Transverse colon (tissue), 4 donors: ENCODE results near the gene WWOX. TPM values are rescaled to one million over a fixed set of nuclear protein-coding genes. Genes with fewer than 3 reads are reported as not detected.

Experiments
- DNase-seq: peaks from one replicate; pipeline ENCODE4 v3.0.0-alpha.2; 2019
- H3K27ac ChIP-seq, 4 donors: fragments of 200-600 bp; sonication (generic); 2 replicates each; pipeline ENCODE4 v1.5.1; 2016 to 2018; ENCODE audit warnings: inconsistent platforms in 4 of 4
- H3K27me3 ChIP-seq: fragments of 200-600 bp; sonication (generic); 2 replicates; pipeline ENCODE4 v1.5.1; 2017; ENCODE audit warnings: inconsistent platforms
- H3K36me3 ChIP-seq, 4 donors: fragments of 200-600 bp; sonication (generic); 2 replicates each; pipeline ENCODE4 v1.5.1; 2017 to 2019; ENCODE audit warnings: inconsistent platforms in 4 of 4
- H3K4me1 ChIP-seq, 4 donors: fragments of 200-600 bp; sonication (generic); 2 replicates each; pipeline ENCODE4 v1.5.1; 2017 to 2020; ENCODE audit warnings: inconsistent platforms in 4 of 4
- H3K4me3 ChIP-seq, 4 donors: fragments of 200-600 bp; sonication (generic); 1 replicate in 1 of 4; 2 replicates in 3 of 4; pipeline versions ENCODE4 v1.5.1 to v1.6.1; 2017 to 2019; ENCODE audit warnings: inconsistent platforms in 4 of 4
- H3K9me3 ChIP-seq, 2 donors: fragments of 200-600 bp; sonication (generic); 2 replicates each; pipeline ENCODE4 v1.5.1; 2017 to 2019; ENCODE audit warnings: inconsistent platforms in 2 of 2
- EP300 ChIP-seq: sonication (generic); formaldehyde crosslinking; IDR thresholded peaks from one replicate; pipeline ENCODE4 v1.6.1; 2017; ENCODE audit warnings: antibody characterized with exemption, low read depth
- POLR2A ChIP-seq: fragments of 450-650 bp; IDR thresholded peaks from one replicate; pipeline ENCODE4 v1.6.1; 2016; ENCODE audit warnings: antibody characterized with exemption, mild to moderate bottlenecking, moderate library complexity
- POLR2AphosphoS5 ChIP-seq, 3 donors: sonication (generic); formaldehyde crosslinking; IDR thresholded peaks; one replicate each; pipeline ENCODE4 v1.6.1; 2016; ENCODE audit warnings: antibody characterized with exemption in 3 of 3
- WGBS, 2 donors: methylation state at CpG; one replicate each; pipeline ENCODE4 v1.1.5; 2018; ENCODE audit warnings: low coverage in 1 of 2; 5-methylcytosine and 5-hydroxymethylcytosine counted together
- in situ Hi-C, 4 donors: fragments of 200-750 bp; cut with MboI; loops; one replicate each; pipeline versions ENCODE4 v1.15.0 to v1.15.1; 2017; ENCODE audit warnings: low sequenced_read_pairs in 3 of 4, low pct_ligation_motif_present in 1 of 4, low pct_unique_long_range_greater_than_20kb in 1 of 4
- intact Hi-C: fragments of 100-400 bp; cut with DNase I; formaldehyde crosslinking; loops from one replicate; pipeline ENCODE4 v1.15.1; 2023; ENCODE audit warnings: low total_unique reads
- total RNA-seq, 4 donors: library from RNA; depleted of rRNA; stranded (reverse); fragments of >200 nt; gene quantifications; one replicate each; pipeline ENCODE4 v1.1.0, GENCODE V29; 2016
- TF ChIP-seq, protein P1 (sequence below), 5 experiments: fragments of 200-600 bp in 3 of 5; fragments of 450-650 bp in 2 of 5; sonication (generic) in 3 of 5; IDR thresholded peaks; 1 replicate in 2 of 5; 2 replicates in 3 of 5; pipeline ENCODE4 v1.5.1; 2016 to 2017; ENCODE audit warnings: antibody characterized with exemption in 5 of 5, inconsistent platforms in 3 of 5, mild to moderate bottlenecking in 2 of 5, moderate library complexity in 1 of 5

The WWOX gene
- total RNA-seq, 4 donors from 2014 or later, result 11.2 to 53.8 (median 24.8) TPM

DNA sequence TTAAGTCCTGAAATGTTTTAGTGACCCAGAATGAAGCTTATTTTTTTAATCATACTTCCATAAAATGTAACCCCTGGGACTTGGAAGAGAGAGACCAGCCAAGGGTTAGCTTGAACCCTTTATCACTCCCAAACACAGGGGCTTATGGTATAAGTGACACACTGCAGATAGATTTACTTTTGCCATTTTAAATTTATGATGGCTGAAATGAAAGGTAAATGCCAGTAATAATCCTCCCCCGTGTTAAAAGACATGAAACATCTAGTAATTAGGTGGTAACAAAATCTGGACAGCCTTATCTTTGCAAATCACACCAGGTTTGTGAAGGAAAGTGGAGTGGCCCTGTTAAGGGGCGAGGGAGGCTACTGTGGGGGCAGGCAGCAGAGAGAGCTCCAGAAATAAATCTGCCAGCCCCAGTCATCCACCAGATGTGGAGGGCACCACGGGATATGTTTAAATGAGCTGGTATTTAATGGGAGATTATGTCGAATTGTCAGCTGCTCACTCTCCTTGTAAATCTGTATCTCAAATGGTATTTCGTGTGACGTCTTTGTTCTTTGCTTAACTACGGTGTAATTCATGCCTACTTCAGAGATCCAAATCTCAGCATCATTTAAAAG is 326.5 kb downstream of the WWOX start:
- Histone ChIP-seq H3K36me3 (no peaks in the 10 kb centered on the region), H3K9me3 (no peaks in the 10 kb centered on the region), H3K27ac (no peak overlapping the region), H3K4me3 (no peak overlapping the region), H3K4me1 (no peaks in the 10 kb centered on the region), H3K27me3 (no peaks in the 10 kb centered on the region)
- DNase-seq, result no peak
- 84 to 91% methylated on average over 5 to 7 of the region's 7 CpGs for WGBS, 2 donors
- in situ Hi-C loops (no loop called here), intact Hi-C loops (no loop called here)
- TF ChIP-seq EP300, result no peak
- TF ChIP-seq, protein P1, sequence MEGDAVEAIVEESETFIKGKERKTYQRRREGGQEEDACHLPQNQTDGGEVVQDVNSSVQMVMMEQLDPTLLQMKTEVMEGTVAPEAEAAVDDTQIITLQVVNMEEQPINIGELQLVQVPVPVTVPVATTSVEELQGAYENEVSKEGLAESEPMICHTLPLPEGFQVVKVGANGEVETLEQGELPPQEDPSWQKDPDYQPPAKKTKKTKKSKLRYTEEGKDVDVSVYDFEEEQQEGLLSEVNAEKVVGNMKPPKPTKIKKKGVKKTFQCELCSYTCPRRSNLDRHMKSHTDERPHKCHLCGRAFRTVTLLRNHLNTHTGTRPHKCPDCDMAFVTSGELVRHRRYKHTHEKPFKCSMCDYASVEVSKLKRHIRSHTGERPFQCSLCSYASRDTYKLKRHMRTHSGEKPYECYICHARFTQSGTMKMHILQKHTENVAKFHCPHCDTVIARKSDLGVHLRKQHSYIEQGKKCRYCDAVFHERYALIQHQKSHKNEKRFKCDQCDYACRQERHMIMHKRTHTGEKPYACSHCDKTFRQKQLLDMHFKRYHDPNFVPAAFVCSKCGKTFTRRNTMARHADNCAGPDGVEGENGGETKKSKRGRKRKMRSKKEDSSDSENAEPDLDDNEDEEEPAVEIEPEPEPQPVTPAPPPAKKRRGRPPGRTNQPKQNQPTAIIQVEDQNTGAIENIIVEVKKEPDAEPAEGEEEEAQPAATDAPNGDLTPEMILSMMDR (IDR thresholded peaks at IDR 0.05), result no peak
- no peak for TF ChIP-seq POLR2AphosphoS5 (IDR thresholded peaks at IDR 0.05)
- no peak for TF ChIP-seq POLR2A

DNA sequence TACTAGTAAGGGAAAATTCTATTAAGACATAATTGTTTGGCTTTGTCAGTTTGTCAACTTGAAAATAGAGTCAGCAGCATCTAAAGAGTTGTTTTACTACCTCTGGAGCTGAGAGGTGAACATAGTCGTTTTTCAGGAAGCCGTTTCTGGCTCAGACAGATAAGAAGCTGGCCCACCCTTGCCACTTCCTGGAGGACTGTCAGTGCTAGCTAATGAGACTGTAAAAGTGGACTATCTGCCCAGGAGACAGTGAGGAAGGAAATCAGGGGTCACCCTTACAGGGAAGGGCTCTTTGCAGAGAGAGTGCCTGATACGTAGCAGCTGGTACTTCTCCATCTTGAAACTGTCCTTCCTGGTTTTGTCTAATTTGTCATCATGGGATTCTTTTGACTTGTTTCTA is 328.7 kb downstream of the WWOX start:
- H3K36me3 ChIP-seq, result no peaks in the 10 kb centered on the region
- in situ Hi-C loops (no loop called here), intact Hi-C loops (no loop called here)
- no peaks in the 10 kb centered on the region for H3K4me1 ChIP-seq
- 85 to 100% methylated on average over 1 to 3 of the region's 3 CpGs for WGBS, 2 donors
- no peak for DNase-seq
- no peaks in the 10 kb centered on the region for H3K27me3 ChIP-seq
- no peak overlapping the region for H3K4me3 ChIP-seq
- H3K27ac ChIP-seq, result no peak overlapping the region
- TF ChIP-seq POLR2AphosphoS5 (IDR thresholded peaks at IDR 0.05) (no peak), POLR2A (no peak), EP300 (no peak)
- TF ChIP-seq, protein P1 (IDR thresholded peaks at IDR 0.05), result no peak
- no peaks in the 10 kb centered on the region for H3K9me3 ChIP-seq

DNA sequence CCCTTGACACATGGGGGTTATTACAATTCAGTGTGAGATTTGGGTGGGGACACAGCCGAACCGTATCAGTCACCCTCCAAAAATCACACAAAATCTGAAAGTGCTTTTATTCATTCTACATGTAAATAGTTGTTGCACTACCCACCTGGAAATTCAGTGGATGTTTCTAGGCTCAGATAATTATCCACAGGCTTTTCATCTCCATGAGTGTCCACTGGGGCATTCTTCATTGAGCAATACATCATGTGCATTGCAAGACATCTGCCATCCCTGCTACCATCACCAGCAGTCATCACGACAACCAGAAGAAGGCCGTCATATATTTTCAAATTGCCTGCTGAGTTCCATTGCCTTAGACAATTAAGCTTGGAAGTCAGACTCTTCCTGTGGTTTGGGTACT is 330.8 kb downstream of the WWOX start:
- TF ChIP-seq EP300, result no peak
- TF ChIP-seq, protein P1 (IDR thresholded peaks at IDR 0.05), result no peak
- no peak for TF ChIP-seq POLR2A
- no peak for TF ChIP-seq POLR2AphosphoS5 (IDR thresholded peaks at IDR 0.05)
- in situ Hi-C loops, result no loop called here
- 71 to 100% methylated on average over 2 to 4 of the region's 4 CpGs for WGBS, 2 donors
- no peaks in the 10 kb centered on the region for H3K9me3 ChIP-seq
- H3K4me3 ChIP-seq, result no peak overlapping the region
- intact Hi-C loops, result no loop called here
- H3K27ac ChIP-seq, result no peak overlapping the region
- DNase-seq, result no peak
- no peaks in the 10 kb centered on the region for H3K4me1 ChIP-seq
- no peaks in the 10 kb centered on the region for H3K36me3 ChIP-seq
- H3K27me3 ChIP-seq, result no peaks in the 10 kb centered on the region

DNA sequence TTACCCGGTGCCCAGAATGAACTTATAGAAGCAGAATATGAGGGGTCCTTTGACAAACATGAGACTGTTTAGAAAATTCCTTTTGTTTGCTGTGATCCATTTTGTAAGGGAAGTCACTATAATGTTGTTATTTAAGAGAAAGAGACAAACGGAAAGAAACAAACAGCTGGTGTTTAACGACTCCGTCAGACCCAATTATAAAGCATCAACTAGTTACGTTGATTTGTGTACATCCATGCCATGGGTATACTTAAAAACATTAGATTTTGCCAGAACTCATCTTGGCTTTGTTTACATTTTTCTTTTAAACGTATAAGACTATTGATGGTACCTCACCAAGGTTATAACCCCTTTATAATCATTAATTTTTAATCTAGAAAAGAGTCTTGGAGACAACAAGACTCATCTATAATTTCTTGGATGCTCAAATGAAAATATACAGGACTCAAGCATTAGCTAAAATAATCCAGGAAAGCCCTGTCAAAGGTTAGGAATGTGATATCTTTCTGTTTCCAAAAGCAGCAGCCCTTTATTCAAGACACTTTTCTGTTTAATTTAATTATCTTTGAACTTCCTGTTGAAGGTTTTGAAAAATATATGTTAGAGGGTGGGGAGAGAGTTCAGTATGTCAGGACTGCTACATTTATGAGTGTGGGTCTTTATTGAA is 331.7 kb downstream of the WWOX start:
- Histone ChIP-seq H3K4me3 (no peak overlapping the region), H3K36me3 (no peaks in the 10 kb centered on the region), H3K9me3 (no peaks in the 10 kb centered on the region), H3K4me1 (no peaks in the 10 kb centered on the region), H3K27ac (no peak overlapping the region), H3K27me3 (no peaks in the 10 kb centered on the region)
- TF ChIP-seq POLR2A, result no peak
- intact Hi-C loops, result no loop called here
- DNase-seq, result no peak
- in situ Hi-C loops, result no loop called here
- WGBS, 2 donors, result 74 to 90% methylated on average over 6 of the region's 6 CpGs

DNA sequence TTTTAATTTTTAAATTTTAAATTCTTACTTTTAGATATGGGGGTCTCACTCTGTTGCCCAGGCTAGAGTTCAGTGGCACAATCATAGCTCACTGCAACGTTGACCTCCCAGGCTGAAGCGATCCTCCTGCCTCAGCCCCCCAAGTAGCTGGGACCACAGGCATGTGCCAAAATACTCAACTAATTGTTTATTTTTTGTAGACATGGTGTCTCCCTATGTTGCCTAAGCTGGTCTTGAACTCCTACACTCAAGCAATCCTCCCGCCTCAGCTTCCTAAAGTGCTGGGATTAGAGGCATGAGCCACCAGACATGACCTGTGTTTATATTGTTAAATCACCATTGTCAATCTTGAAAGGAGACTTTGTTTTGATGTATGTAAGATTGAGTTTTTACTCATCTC is 332.2 kb downstream of the WWOX start:
- in situ Hi-C loops (no loop called here), intact Hi-C loops (no loop called here)
- Histone ChIP-seq H3K9me3 (no peaks in the 10 kb centered on the region), H3K4me1 (no peaks in the 10 kb centered on the region), H3K36me3 (no peaks in the 10 kb centered on the region), H3K4me3 (no peak overlapping the region), H3K27ac (no peak overlapping the region), H3K27me3 (no peaks in the 10 kb centered on the region)
- TF ChIP-seq, protein P1 (IDR thresholded peaks at IDR 0.05), result no peak
- no peak for TF ChIP-seq POLR2A
- no peak for TF ChIP-seq POLR2AphosphoS5 (IDR thresholded peaks at IDR 0.05)
- 92 to 93% methylated on average over 2 to 3 of the region's 3 CpGs for WGBS, 2 donors
- DNase-seq, result no peak
